GM12873 (cell line): Measurements from ENCODE around the gene MAP3K3.

Source experiments
- CTCF ChIP-seq: IDR thresholded peaks from 2 replicates; pipeline ENCODE4 v1.5.1; 2012; ENCODE audit warnings: low read depth, mild to moderate bottlenecking, moderate library complexity, low read length, control low read depth; ENCODE audit not compliant: insufficient read depth; ENCODE audit errors: missing control alignments

The MAP3K3 gene

GRCh38 chr17:63641692-63642448, 19.7 kb downstream of the MAP3K3 start:
- no peak for TF ChIP-seq CTCF

- TF ChIP-seq CTCF: no peak
Observed at GRCh38 chr17:63644846-63645245, 22.6 kb downstream of the MAP3K3 start.

GRCh38 chr17:63645775-63646487, 23.7 kb downstream of the MAP3K3 start:
- TF ChIP-seq CTCF: no peak

- TF ChIP-seq CTCF: no peak
Observed at GRCh38 chr17:63646488-63646806, 24.2 kb downstream of the MAP3K3 start.

- no peak for TF ChIP-seq CTCF
Observed at GRCh38 chr17:63647065-63647725, 25.0 kb downstream of the MAP3K3 start.

- no peak for TF ChIP-seq CTCF
Observed at GRCh38 chr17:63647936-63648335, 25.7 kb downstream of the MAP3K3 start.

- no peak for TF ChIP-seq CTCF
Observed at GRCh38 chr17:63649813-63650212, 27.6 kb downstream of the MAP3K3 start.
